ENCODE data around the gene ARL11.

ARL11 gene

DNA sequence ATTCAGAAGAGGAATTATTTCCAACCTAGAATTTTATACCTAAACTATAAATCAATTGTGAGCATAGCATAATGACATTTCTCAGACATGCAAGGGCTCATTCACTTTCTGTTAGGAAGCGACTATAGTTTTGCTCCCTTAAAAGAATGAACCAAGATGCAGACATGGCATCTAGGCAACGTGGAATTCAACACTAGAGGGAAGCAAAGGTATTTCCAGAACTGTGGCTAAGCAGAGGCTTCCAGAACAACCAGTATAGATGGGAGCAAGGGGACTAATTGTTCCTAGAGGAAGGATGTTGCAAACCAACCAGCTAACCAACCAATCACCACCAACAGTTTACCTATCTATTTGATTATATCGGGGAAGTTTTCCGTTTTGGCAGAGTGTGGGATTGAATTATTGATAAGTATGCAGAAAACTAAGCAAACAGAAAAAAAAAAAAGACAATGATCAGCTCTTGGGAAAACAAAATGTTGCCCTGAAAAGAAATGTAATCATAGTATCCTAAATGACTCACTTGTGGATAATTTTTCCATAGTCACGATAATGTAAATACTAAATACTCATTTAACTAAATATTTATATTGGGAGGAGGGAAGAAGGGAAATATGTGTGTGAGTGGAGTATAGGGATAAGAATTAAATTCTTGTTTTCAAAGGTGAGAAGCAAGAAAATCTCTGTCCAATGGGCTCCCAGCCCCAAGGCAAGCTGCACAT, 21.1 kb downstream of the ARL11 start:
- DNase-seq (ENCODE audit: low read depth in 2 of 2), result no peak

DNA sequence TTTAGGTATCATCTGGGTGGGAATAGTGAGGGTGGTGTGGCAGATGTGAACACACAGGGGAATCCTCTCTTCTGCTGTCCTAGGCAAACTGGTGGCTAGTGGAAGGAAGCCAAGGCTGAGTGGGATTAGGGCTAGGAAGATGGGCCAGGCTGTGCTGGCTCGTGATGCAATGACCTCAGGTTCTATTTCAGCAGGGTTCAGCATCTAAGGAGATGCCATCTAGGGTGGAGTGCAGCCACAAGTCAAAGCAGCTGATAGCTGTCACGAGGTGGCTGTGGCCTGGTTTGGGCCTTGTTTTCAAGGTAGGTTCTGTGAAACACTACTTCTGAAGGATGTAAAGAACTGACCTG, 21.6 kb downstream of the ARL11 start:
- no peak for DNase-seq (ENCODE audit: low read depth in 2 of 2)

DNA sequence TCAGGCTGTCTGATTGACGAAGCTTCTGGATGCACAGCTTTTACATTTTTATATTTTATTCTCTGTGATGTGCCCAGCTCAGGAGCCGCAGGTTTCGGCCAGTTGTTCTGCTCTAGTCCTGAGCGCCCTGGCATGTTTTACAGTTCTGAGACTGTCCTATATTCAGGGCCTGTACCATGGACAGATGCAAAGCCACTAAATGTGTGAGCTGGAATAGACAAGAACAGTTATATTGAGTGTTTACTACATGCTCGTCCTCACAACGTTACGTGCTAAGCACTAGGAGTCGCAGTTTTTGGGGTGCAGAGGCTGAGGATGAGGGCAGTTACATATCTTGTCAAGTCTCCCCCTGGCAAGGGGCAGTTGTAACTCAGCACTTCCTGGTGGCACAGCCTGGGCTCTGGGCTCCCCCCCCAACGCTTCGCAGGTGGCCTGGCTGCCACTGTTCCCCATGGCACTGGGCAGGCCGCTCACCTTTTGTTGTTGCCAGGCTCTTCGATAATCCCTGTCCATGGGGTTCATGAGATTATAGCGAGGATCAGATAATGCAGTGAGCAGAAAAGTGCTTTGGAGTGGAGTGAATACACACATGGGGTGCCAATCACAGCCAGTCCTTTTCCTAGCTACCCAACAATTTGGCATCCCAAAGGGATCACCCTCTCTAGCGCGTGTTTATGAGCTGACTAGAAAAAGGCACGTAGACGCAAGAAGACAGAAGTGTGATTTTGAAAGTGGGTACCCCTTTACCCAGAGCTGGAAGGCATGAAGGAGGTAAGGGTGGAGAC, 23.5 kb downstream of the ARL11 start:
- DNase-seq (ENCODE audit: low read depth in 2 of 2), result no peak

DNA sequence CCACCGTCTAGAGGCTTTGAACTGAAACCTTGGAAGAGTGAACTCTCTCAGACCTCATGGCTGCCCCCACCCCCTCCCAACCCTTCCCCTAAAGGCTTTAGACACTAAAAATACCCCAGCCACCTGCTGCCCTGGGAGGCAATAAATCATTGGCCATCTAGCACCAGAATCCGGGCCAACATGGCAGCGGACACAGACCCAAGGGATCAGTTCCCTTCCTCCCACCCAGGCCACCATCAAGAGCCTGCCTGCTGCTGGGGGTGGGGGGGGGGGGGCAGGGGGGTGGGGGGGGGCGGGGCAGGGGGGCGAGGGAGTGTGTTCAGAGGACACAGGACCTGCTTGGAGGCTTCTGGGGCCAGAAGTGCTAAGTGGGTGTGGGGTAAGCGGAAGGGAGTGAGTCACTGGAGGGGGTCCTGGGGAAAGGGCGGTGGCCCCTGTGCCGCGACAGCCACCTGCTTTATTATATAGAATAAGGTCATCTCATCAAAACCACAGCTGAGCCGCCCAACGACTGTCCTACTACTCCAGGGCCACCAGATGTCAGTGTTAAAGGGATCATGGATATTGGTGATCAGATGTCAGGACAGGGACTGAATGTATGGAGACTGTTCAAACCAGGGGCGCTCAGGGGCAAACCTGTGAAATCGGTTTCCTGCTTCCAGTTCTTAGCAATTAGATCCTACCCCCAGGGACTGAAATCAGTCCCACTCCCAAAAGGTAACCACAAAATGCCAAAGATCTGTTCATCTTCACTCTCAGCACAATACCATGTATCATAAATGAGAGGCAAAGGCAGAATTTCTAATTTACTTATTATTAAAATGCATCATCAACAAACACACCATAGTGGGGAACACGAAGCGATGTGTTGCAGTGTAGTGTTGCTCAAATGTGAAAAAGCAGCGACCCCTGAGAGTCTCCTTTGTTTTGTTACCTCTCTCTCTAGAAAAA, 24.3 kb downstream of the ARL11 start:
- DNase-seq (ENCODE audit: low read depth in 2 of 2), result no peak

DNA sequence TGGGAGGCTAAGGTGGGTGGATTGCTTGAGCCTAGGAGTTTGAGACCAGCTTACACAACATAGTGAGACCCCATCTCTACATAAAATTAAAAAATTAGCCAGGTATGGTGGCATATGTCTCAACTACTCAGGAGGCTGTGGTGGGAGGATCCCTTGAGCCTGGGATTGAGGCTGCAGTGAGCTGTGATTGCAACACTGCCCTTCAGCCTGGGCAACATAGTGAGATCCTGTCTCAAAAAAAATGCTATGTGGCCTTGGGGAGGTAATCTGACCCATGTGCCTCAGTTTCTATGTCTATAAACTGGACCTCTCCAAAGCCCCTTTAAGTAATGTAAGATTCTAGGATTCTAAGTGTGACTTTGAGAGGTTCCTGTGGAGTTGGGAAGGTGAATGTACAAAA, 25.2 kb downstream of the ARL11 start:
- DNase-seq (ENCODE audit: low read depth in 2 of 2), result no peak

DNA sequence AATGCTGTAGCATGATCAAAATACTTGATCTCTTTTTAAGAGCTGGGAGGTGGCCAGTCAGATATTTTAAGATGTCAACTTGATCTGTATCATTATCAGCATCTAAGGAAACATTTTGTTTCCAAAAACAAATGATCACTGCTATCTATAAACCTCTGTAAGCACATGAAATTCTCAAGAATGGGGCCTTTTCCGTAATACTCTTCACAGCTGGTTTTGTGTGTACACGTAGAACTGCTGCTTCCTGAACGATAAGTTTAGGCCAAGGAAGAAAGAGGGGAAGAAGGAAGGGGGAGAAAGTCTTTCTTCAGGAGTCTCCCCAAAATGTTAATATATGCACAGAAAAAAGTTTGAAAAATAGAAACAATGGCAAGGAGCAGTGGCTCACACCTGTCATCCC, 25.7 kb downstream of the ARL11 start:
- DNase-seq (ENCODE audit: low read depth in 2 of 2), result no peak

DNA sequence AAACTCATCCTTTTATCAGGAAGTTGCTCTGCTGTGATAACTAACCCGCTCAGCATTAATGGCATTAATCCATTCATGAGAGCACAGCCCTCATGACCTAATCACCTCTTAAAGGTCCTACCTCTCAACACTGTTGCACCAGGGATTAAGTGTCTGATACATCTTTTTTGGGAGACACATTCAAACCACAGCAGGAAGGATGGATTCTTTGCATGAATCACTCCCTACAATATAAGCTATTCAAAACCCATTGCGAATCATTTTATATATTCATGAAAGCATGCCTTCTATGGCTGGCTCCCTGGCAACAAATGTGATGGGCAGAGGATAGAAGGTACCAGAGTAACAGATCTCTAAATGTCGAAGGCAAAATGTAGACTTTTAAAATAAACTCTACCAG, 27.6 kb downstream of the ARL11 start:
- no peak for DNase-seq (ENCODE audit: low read depth in 2 of 2)

DNA sequence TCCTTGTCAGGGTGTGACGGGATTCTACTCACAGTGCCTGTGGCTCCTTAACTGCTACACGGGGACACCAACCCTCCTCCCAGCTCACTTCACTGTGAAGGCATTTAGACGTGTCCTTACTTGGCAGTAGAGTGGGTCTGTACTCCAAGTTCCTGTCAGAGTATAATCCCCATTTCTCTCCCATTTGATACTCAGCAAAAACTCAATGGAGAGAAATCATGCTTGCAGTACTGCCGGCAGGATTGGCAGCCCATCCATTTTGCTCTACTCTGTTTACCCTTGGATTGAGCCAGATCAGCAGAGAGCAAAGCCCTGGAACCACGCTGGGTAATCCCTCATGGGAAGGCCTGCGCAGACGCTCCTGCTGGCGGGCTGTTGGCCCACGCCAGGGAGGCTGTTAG, 28.9 kb downstream of the ARL11 start:
- no peak for DNase-seq (ENCODE audit: low read depth in 2 of 2)

DNA sequence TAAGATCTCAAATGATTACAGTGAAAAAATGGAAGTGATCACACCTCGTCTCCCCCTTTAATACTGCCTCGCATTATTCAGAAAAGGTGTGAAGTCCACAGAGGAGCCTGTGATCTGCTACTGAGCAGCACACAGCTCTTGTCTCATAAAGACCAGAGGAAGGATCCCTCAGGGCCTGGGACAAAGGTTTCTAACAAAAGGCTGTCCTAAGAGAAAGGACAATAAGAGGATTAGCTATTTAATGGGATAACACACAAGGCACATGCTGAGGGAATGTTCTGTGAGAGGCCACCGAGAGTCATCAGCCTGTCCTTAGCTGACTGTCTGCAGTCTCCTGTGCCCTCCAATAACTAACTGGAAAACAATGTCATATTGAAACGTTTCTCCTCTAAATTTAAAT, 36.3 kb downstream of the ARL11 start:
- no peak for DNase-seq (ENCODE audit: low read depth in 2 of 2)

DNA sequence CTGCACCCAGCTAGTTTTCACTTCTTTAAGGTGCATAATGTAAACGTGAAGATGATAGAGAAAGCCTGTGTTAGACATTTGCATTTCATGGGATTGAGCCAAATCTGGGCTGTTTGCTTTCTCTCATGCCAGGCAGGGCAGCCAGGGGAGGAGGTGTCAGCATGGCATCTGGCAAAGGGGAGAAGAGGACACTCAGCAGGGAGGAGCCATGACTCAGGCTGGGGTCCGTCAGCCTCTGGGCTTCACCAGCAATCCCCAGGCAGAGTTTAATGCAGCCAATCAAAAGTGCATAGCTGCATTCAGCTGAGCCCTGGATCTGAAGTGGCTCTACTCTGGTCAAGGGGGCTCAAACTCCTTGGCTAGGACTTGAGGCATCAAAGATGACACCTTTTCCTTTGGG, 39.5 kb downstream of the ARL11 start:
- DNase-seq (ENCODE audit: low read depth in 2 of 2), result no peak

DNA sequence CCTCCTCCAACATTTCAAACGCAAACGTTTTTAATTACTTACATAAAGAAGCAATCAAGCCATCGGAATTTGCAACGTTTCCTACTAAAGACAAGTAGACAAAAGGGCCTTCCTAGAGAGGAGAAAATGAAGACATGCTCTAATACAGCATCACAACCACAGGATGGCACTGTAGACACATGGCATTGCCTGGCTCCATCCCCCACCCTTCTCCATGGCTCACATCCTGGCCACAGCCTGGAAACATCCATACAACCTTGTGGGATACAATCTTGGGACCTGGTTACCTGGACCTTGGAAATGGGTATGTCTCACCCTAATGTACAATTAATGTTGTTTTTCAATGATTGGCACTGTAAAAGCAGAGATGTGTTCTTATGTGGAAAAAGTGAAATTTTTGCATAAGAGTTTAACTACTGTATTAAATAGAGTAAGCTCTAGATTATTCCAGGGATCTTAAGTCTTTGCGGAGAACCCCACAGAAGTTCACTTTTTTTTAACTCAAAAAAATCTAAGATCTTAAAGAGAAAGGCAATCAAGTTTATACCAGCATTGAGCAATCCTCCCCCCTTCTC, 41.5 kb downstream of the ARL11 start:
- no peak for DNase-seq (ENCODE audit: low read depth in 2 of 2)

DNA sequence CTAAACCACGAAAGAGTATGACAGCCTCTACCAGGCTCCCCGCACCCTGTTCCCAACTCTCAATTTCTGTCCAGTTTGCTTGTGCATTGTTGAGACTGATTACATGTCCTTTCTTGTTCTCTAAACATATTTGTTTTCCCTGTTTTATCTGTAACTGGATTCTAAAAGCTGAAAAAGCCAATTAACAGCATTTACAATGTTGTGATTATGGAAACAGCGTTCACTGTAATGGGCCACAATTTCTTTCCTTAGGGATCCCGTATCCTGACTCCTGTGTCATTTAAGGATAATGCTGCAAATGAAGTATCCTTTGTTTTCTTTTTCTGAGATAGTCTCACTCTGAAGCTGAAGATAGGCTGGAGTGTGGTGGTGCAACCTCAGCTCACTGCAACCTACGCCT, 42.5 kb downstream of the ARL11 start:
- DNase-seq (ENCODE audit: low read depth in 2 of 2), result no peak

DNA sequence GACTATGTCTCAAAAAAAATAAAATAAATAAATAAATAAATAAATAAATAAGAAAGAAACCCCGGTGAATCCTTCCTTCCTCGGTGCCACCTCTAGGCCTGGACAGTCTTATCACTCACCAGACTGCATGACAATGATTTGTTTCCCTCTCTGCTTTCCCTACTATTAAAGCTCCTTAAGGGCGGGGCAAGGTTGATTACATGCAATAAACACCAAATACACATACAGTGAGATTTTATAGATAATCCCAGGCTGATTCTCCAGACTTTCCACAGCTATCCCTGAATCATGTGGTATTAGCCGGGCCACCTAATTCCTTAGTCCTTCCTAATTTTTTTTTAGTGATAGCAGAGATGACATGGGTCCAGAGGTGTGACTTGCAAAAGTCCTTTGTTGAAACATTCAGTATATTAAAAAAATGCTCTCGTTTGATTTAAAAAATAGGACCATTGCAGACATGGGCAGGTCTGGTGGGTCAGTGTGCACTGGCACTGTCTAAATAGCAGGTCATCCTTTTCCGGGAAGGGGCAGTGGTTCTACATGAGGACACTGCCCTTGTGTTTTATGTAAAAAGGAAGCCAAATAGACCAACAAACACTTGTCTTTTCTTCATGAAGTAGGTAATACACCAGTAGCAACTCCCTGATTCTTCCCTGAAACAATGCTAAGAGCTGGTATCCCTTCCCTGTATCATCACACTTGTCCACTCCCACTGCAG, 48.4 kb downstream of the ARL11 start:
- no peak for DNase-seq (ENCODE audit: low read depth in 2 of 2)

DNA sequence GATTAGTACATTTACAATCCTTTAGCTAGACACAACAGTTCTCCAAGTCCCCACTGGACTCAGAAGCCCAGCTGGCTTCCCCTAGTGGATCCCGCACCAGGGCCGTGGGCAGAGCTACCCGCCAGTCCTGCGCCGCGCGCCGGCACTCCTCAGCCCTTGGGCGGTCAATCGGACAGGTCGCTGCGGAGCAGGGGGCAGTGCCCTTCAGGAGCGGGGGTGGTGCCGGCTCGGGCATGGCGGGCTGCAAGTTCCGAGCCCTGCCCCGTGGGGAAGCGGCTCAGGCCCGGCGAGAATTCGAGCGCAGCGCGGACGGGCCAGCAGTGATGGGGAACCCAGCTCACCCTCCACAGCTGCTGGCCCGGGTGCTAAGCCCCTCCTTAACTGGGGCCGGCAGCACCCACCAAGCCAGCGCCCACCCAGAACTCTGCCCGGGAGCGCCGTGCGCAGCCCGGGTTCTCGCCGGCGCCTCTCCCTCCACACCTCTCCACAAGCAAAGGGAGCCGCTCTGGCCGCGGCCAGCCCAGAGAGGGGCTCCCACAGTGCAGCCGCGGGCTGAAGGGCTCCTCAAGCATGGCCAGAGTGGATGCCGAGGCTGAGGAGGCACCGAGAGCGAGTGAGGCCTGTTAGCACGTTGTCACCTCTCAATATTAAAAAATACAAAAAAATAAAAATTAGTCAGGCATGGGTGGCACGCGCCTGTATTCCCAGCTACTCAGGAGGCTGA, 50.0 kb downstream of the ARL11 start:
- DNase-seq (ENCODE audit: low read depth in 2 of 2), result no peak

DNA sequence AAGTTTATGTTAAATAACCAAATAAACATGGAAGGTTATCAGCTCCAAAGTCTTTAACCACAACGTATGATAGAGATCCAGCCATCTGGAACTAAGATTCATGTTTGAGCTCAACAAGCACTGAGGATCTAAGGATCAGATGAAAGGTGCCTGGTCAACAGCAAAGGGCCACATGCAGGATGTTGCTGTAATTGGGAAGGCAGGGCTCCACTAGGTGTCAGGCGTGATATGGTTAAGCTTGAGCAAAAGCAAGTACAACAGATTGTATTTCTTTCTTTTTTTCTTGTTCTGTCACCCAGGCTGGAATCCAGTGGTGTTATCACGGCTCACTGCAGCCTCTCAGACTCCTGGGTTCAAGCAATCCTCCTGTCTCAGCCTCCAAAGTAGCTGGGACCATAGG, 50.9 kb downstream of the ARL11 start:
- DNase-seq (ENCODE audit: low read depth in 2 of 2), result no peak

DNA sequence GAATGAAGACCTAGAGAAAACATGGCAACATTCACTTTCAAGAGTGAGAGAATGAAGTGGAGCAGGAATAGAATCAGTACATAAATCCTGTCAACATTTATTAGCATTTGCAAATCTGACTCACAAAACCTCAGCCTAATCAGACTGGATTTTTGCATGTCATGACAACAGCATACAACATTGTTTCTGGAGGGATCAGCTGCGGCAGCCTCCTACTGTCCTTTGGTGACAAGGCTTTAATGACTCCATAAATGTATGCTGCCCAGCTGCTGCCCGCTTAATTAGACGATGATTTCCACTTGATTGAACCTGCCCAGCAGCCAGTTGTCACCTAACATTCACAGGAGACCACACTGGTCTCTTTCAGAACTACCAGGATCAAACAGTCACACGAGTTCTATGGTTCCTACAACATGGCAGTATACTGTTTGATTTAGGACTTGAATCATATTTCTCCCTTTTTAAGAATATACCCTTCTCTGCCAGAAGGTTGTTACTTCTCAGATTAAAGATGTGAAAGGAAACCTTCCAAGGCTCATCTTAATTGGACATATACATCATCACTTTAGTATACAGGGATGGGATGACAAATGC, 53.6 kb downstream of the ARL11 start:
- DNase-seq (ENCODE audit: low read depth in 2 of 2), result no peak
